Activated naive CD4-positive, alpha-beta T cell treated with anti-CD3 and anti-CD28 coated beads, Interleukin-2, amount 50 U/mL, for 72 hours (primary cell): ENCODE measurements around the gene IGFL3. TPM values are rescaled to one million over a fixed set of nuclear protein-coding genes. Genes with fewer than 3 reads are reported as not detected.
"Not testable (repeated sequence)": the region's sequence is repeated elsewhere in the genome, so short reads cannot be mapped to it uniquely, and the experiment has no call there.

Experiments used
- ATAC-seq, 2 donors: fragments of 150-1000 bp; cut with Tn5 transposase; 2 replicates each; pipeline ENCODE4 v1.10.0; 2021; ENCODE audit warnings: mild to moderate bottlenecking in 2 of 2, moderate library complexity in 2 of 2
- DNase-seq, 2 donors: peaks; one replicate each; pipeline ENCODE4 v3.0.0; 2021 to 2022; ENCODE audit warnings: low spot score in 2 of 2
- H3K27ac Mint-ChIP-seq, 2 donors: one replicate each; pipeline ENCODE4 v1.8.0; 2022; ENCODE audit warnings: mild to moderate bottlenecking in 2 of 2, mixed read lengths in 2 of 2
- H3K36me3 Mint-ChIP-seq, 2 donors: one replicate each; pipeline ENCODE4 v1.8.0; 2022; ENCODE audit warnings: mixed read lengths in 2 of 2
- H3K9me3 Mint-ChIP-seq, 2 donors: one replicate each; pipeline ENCODE4 v1.8.0; 2022; ENCODE audit warnings: mixed read lengths in 2 of 2
- total RNA-seq, 2 donors: library from RNA; stranded (reverse); gene quantifications; one replicate each; pipeline ENCODE4 v1.2.3, GENCODE V29; 2022

Gene IGFL3
- total RNA-seq = not detected

GRCh38 chr19:46124638-46125115 lies at the start of gene IGFL3:
Gene IGFL3, minus strand, starts transcription at chr19:46124688. Its CDS starts 39 bp downstream, at chr19:46124649.
- Mint-ChIP-seq H3K27ac (no peak within 1 kb of the TSS), H3K9me3 (no peaks in the 10 kb centered on the region), H3K36me3 (peaks cover 4 to 5% of the 10 kb centered on the region in 2 donors)
- ATAC-seq = no peak
- DNase-seq = no peak

- Mint-ChIP-seq H3K36me3 (peaks cover 5 to 7% of the 10 kb centered on the region in 2 donors), H3K9me3 (peaks cover 4 to 8% of the 10 kb centered on the region in 2 donors), H3K27ac (no peak overlapping the region)
- DNase-seq (no peak), ATAC-seq (no peak)
These were observed 49.5 kb upstream of the IGFL3 start for GRCh38 chr19:46173886-46174480.

GRCh38 chr19:46162731-46163130 lies 38.2 kb upstream of the IGFL3 start:
- no peak overlapping the region for H3K27ac Mint-ChIP-seq
- DNase-seq (no peak), ATAC-seq (no peak)
- peaks cover 18 to 20% of the 10 kb centered on the region in 2 donors for H3K36me3 Mint-ChIP-seq
- peaks cover 18 to 20% of the 10 kb centered on the region in 2 donors for H3K9me3 Mint-ChIP-seq

- DNase-seq, ATAC-seq, H3K27ac Mint-ChIP-seq: not testable (repeated sequence)
- Mint-ChIP-seq H3K9me3 (peaks cover 18 to 20% of the 10 kb centered on the region in 2 donors), H3K36me3 (peaks cover 18 to 20% of the 10 kb centered on the region in 2 donors)
These were observed 37.3 kb upstream of the IGFL3 start for GRCh38 chr19:46161642-46162257.

GRCh38 chr19:46160233-46160775 lies 35.8 kb upstream of the IGFL3 start:
- ATAC-seq (no peak), DNase-seq (no peak)
- Mint-ChIP-seq H3K9me3 (peaks cover 18 to 20% of the 10 kb centered on the region in 2 donors), H3K27ac (no peak overlapping the region), H3K36me3 (peaks cover 18 to 20% of the 10 kb centered on the region in 2 donors)

GRCh38 chr19:46159418-46160232 lies 35.1 kb upstream of the IGFL3 start:
- no peak for ATAC-seq
- Mint-ChIP-seq H3K9me3 (peaks cover 18 to 20% of the 10 kb centered on the region in 2 donors), H3K36me3 (peaks cover 18 to 20% of the 10 kb centered on the region in 2 donors), H3K27ac (no peak overlapping the region)
- no peak for DNase-seq

GRCh38 chr19:46155237-46155636 lies 30.7 kb upstream of the IGFL3 start:
- DNase-seq = no peak
- ATAC-seq = no peak
- no peak overlapping the region for H3K27ac Mint-ChIP-seq
- no peaks in the 10 kb centered on the region for H3K9me3 Mint-ChIP-seq
- H3K36me3 Mint-ChIP-seq = no peaks in the 10 kb centered on the region

- Mint-ChIP-seq H3K36me3 (no peaks in the 10 kb centered on the region), H3K9me3 (no peaks in the 10 kb centered on the region), H3K27ac (no peak overlapping the region)
- DNase-seq = no peak
- no peak for ATAC-seq
These were observed 26.1 kb upstream of the IGFL3 start for GRCh38 chr19:46150606-46151005.

GRCh38 chr19:46147791-46148288 lies 23.4 kb upstream of the IGFL3 start, which contains the start of gene IGFL2:
Gene IGFL2, plus strand, starts transcription at chr19:46148238. Its CDS starts 41 bp downstream, at chr19:46148279.
- ATAC-seq = peak; percentile 92 to 94
- H3K9me3 Mint-ChIP-seq = no peaks in the 10 kb centered on the region
- peak in 1 of 2 donors; percentile 22 for DNase-seq
- no peaks in the 10 kb centered on the region for H3K36me3 Mint-ChIP-seq
- H3K27ac Mint-ChIP-seq = peak within 1 kb of the TSS in 1 of 2 donors; percentile 8

GRCh38 chr19:46147166-46147740 lies 22.8 kb upstream of the IGFL3 start:
- no peak overlapping the region for H3K27ac Mint-ChIP-seq
- ATAC-seq (no peak), DNase-seq (no peak)
- H3K36me3 Mint-ChIP-seq = no peaks in the 10 kb centered on the region
- no peaks in the 10 kb centered on the region for H3K9me3 Mint-ChIP-seq

- H3K27ac Mint-ChIP-seq = no peak overlapping the region
- H3K9me3 Mint-ChIP-seq = no peaks in the 10 kb centered on the region
- no peak for DNase-seq
- H3K36me3 Mint-ChIP-seq = no peaks in the 10 kb centered on the region
- no peak for ATAC-seq
These were observed 20.3 kb upstream of the IGFL3 start for GRCh38 chr19:46144756-46145155.

- Mint-ChIP-seq H3K27ac (no peak overlapping the region), H3K9me3 (no peaks in the 10 kb centered on the region), H3K36me3 (no peaks in the 10 kb centered on the region)
- no peak for DNase-seq
- ATAC-seq = no peak
These were observed 17.8 kb upstream of the IGFL3 start for GRCh38 chr19:46142294-46142693.

GRCh38 chr19:46141421-46141820 lies 16.9 kb upstream of the IGFL3 start:
- Mint-ChIP-seq H3K9me3 (no peaks in the 10 kb centered on the region), H3K36me3 (no peaks in the 10 kb centered on the region), H3K27ac (peak overlapping the region in 1 of 2 donors; percentile 7)
- no peak for ATAC-seq
- DNase-seq = no peak

GRCh38 chr19:46137915-46138473 lies 13.5 kb upstream of the IGFL3 start:
- peak overlapping the region in 1 of 2 donors; percentile 5 for H3K27ac Mint-ChIP-seq
- no peaks in the 10 kb centered on the region for H3K36me3 Mint-ChIP-seq
- H3K9me3 Mint-ChIP-seq = peaks cover 0 to 4% of the 10 kb centered on the region in 2 donors
- ATAC-seq = peak; percentile 86 to 92
- no peak for DNase-seq

- H3K9me3 Mint-ChIP-seq = peaks cover 0 to 4% of the 10 kb centered on the region in 2 donors
- peak overlapping the region in 1 of 2 donors; percentile 91 for H3K27ac Mint-ChIP-seq
- peaks cover 1% of the 10 kb centered on the region in 2 donors for H3K36me3 Mint-ChIP-seq
- DNase-seq (no peak), ATAC-seq (no peak)
These were observed 10.0 kb upstream of the IGFL3 start for GRCh38 chr19:46134527-46134926.

- ATAC-seq (no peak), DNase-seq (no peak)
- Mint-ChIP-seq H3K9me3 (peaks cover 0 to 4% of the 10 kb centered on the region in 2 donors), H3K27ac (peak overlapping the region in 1 of 2 donors; percentile 91), H3K36me3 (peaks cover 4 to 5% of the 10 kb centered on the region in 2 donors)
These were observed 9.3 kb upstream of the IGFL3 start for GRCh38 chr19:46133777-46134241.
